ENCODE data around the gene HADH. TPM values are rescaled to one million over a fixed set of nuclear protein-coding genes. Genes with fewer than 3 reads are reported as not detected.

The HADH gene
- total RNA-seq, 1 donor from 2014 or later: 19.9 TPM

DNA sequence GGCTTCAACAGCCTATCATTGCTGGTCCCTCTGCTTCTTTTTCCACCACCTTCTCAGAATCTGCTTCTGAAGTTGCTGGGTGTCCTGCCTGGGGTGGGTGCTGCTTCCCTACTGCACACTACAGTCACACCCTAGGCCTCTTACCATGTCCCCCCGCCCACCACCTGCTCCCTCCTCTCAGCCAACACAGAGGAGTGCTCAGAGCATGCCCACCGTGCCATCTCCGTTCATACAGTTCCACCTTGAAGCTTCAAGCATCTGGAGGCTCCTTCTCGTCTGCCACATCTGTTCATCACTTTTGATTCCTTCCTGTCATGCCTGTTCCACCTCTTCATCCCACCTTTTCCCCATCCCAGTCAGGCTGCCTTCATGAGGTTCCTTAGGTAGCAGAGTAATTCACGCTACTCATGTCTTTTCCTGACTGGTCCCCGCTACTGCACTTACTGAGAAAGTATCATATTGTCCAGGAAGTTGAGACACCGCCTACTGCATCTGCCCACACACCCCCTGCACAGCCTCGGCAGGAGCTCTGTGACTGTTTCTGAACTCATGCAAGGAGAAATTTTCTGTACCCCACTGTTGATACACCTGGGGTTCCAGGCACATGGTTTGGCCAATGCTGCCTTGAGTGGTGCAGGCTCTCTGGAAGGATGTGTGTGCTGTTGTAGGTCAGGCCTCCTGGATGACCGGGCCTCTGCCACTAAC is 39.5 kb downstream of the HADH start:
- DNase-seq (ENCODE audit: low read depth): no peak
- H3K4me3 ChIP-seq (ENCODE audit: low read depth, low read length): no peak overlapping the region
- TF ChIP-seq, protein P1, sequence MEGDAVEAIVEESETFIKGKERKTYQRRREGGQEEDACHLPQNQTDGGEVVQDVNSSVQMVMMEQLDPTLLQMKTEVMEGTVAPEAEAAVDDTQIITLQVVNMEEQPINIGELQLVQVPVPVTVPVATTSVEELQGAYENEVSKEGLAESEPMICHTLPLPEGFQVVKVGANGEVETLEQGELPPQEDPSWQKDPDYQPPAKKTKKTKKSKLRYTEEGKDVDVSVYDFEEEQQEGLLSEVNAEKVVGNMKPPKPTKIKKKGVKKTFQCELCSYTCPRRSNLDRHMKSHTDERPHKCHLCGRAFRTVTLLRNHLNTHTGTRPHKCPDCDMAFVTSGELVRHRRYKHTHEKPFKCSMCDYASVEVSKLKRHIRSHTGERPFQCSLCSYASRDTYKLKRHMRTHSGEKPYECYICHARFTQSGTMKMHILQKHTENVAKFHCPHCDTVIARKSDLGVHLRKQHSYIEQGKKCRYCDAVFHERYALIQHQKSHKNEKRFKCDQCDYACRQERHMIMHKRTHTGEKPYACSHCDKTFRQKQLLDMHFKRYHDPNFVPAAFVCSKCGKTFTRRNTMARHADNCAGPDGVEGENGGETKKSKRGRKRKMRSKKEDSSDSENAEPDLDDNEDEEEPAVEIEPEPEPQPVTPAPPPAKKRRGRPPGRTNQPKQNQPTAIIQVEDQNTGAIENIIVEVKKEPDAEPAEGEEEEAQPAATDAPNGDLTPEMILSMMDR (IDR thresholded peaks at IDR 0.05; ENCODE audit: insufficient read depth, low read length, poor library complexity, severe bottlenecking): no peak
- H3K36me3 ChIP-seq (ENCODE audit: control insufficient read depth, insufficient read depth, low read length): no peaks in the 10 kb centered on the region
- H3K27me3 ChIP-seq (ENCODE audit: control insufficient read depth, insufficient read depth, low read length): no peaks in the 10 kb centered on the region

DNA sequence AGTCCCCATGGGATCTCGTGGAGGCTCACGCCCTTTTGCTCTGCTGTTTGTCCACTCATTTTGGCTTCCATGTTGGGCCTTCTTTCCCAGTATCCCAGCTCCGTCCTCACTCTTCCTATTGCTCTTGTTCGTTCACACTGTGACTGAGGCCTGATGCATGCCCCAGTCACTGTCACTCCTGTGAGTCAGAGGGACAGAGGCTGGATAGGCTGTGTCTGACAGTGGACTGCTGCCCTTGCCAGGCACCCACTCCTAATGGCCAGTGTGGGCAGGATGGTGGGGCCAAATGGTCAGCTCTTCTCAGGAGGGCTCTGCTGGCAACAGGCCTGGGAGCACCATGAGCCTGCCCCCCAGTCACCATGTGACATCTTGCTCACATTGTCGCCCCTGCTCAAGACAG is 40.0 kb downstream of the HADH start:
- H3K4me3 ChIP-seq (ENCODE audit: low read depth, low read length): no peak overlapping the region
- H3K27me3 ChIP-seq (ENCODE audit: control insufficient read depth, insufficient read depth, low read length): no peaks in the 10 kb centered on the region
- TF ChIP-seq, protein P1 (IDR thresholded peaks at IDR 0.05; ENCODE audit: insufficient read depth, low read length, poor library complexity, severe bottlenecking): no peak
- H3K36me3 ChIP-seq (ENCODE audit: control insufficient read depth, insufficient read depth, low read length): no peaks in the 10 kb centered on the region
- no peak for DNase-seq (ENCODE audit: low read depth)

DNA sequence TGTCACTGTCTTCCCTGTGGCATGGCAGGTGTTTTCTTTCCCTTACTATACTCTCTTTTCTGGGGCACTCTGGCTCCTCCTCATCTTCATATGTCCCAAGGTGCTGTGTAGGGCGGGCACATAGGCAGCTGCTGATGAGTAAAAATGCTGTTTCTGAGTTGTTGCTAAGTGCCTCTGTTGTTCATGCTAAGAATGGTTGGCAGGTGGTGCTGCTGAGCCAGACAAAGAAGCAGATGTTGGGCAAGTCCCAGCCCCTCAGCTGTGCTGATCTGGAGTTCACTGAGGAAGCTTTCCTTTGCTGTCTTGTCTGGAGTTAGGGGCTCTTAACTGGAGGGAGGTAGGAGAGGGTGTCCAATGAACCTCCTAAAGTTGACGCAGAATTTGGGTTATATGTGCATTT is 40.6 kb downstream of the HADH start:
- Histone ChIP-seq H3K4me3 (ENCODE audit: low read depth, low read length) (no peak overlapping the region), H3K36me3 (ENCODE audit: control insufficient read depth, insufficient read depth, low read length) (no peaks in the 10 kb centered on the region), H3K27me3 (ENCODE audit: control insufficient read depth, insufficient read depth, low read length) (no peaks in the 10 kb centered on the region)
- TF ChIP-seq, protein P1 (IDR thresholded peaks at IDR 0.05; ENCODE audit: insufficient read depth, low read length, poor library complexity, severe bottlenecking): peak; percentile 59
- peak; percentile 25 for DNase-seq (ENCODE audit: low read depth)

DNA sequence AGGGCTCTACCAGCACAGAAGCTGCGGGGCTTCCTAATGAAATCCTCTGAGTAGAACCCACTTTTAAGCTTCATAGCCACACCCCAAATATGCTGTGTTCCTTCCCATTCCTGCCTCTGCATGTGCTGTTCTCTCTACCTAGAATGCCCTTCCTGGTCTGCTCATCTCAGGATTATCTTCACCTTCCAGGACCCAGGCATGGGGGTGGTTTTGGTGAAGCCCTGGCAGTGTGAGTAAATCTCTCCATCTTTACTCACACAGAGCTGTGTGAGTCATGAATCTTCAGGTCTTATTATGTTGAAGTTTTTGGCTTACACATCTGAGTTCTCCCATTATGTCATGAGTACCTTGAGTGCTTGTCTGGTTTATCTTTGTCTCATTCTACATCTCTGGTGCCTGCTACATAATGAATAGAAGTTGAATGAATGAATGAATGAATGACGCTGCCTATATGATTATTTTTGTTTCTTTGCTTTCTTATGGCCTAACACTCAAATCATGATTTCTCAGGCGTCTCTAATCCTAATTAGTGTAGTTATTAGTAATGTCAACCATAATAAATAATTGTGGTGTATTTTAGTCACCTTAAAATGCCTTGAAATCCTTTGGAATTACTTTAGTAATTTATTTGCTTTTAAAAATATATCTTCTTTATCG is 41.9 kb downstream of the HADH start:
- Histone ChIP-seq H3K4me3 (ENCODE audit: low read depth, low read length) (no peak overlapping the region), H3K36me3 (ENCODE audit: control insufficient read depth, insufficient read depth, low read length) (no peaks in the 10 kb centered on the region), H3K27me3 (ENCODE audit: control insufficient read depth, insufficient read depth, low read length) (no peaks in the 10 kb centered on the region)
- TF ChIP-seq, protein P1 (IDR thresholded peaks at IDR 0.05; ENCODE audit: insufficient read depth, low read length, poor library complexity, severe bottlenecking): no peak
- no peak for DNase-seq (ENCODE audit: low read depth)

DNA sequence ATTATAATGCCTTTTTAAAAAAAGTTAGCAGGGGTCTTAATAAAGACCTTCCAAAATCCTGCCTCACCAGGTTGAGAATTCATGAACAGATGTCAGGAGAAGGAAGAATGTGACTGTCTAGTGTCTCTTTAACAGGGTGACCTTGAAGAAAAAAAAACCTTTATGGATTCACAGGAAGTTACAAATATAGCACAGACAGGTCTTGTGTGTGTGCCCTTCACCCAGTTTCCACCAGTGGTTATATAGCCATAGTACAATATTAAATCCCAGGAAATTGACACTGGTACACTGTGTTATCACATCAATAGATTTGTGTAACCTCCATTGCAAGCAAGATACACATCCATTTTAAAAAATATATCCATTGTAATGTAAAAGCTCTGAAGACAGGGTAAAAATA is 43.7 kb downstream of the HADH start:
- TF ChIP-seq, protein P1 (IDR thresholded peaks at IDR 0.05; ENCODE audit: insufficient read depth, low read length, poor library complexity, severe bottlenecking): no peak
- no peak for DNase-seq (ENCODE audit: low read depth)
- no peak overlapping the region for H3K4me3 ChIP-seq (ENCODE audit: low read depth, low read length)
- no peaks in the 10 kb centered on the region for H3K27me3 ChIP-seq (ENCODE audit: control insufficient read depth, insufficient read depth, low read length)
- H3K36me3 ChIP-seq (ENCODE audit: control insufficient read depth, insufficient read depth, low read length): no peaks in the 10 kb centered on the region

Data from kidney epithelial cell (primary cell).